ENCODE data around the gene OARD1.

- TF ChIP-seq POLR2A (IDR thresholded peaks at IDR 0.05; ENCODE audit: low read depth, low read length) = no peak
- TF ChIP-seq POLR2AphosphoS5 (IDR thresholded peaks at IDR 0.05; ENCODE audit: low read depth, low read length) = no peak
Measured at GRCh38 chr6:41098366-41098765, 26.2 kb upstream of the OARD1 start.
